Measurements from ENCODE around the gene MYG1.

GRCh38 chr12:53300187-53300586 lies 692 bp downstream of the MYG1 start:
- TF ChIP-seq, protein P1, sequence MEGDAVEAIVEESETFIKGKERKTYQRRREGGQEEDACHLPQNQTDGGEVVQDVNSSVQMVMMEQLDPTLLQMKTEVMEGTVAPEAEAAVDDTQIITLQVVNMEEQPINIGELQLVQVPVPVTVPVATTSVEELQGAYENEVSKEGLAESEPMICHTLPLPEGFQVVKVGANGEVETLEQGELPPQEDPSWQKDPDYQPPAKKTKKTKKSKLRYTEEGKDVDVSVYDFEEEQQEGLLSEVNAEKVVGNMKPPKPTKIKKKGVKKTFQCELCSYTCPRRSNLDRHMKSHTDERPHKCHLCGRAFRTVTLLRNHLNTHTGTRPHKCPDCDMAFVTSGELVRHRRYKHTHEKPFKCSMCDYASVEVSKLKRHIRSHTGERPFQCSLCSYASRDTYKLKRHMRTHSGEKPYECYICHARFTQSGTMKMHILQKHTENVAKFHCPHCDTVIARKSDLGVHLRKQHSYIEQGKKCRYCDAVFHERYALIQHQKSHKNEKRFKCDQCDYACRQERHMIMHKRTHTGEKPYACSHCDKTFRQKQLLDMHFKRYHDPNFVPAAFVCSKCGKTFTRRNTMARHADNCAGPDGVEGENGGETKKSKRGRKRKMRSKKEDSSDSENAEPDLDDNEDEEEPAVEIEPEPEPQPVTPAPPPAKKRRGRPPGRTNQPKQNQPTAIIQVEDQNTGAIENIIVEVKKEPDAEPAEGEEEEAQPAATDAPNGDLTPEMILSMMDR (IDR thresholded peaks at IDR 0.05) = no peak
- no peak for TF ChIP-seq POLR2A (IDR thresholded peaks at IDR 0.05)

Data from Peyer's patch (tissue), 4 donors.